SK-N-SH treated with all-trans-retinoic acid at 6 μM for 48 hours (cell line): ENCODE data around the gene DCAF7.

Experiments used
- OSR1 ChIP-seq: fragments of 250-450 bp; sonication (Bioruptor Pico); IDR thresholded peaks from 2 replicates; pipeline ENCODE4 v1.8.0; 2022; ENCODE audit warnings: moderate library complexity, mild to moderate bottlenecking, inconsistent platforms
- SNAI2 ChIP-seq: fragments of 250-450 bp; sonication (Bioruptor Pico); IDR thresholded peaks from 2 replicates; pipeline ENCODE4 v1.5.0; 2020; ENCODE audit warnings: mild to moderate bottlenecking, moderate library complexity
- TOX ChIP-seq: fragments of 250-450 bp; sonication (Bioruptor Pico); IDR thresholded peaks from 2 replicates; pipeline ENCODE4 v1.8.0; 2021; ENCODE audit warnings: mild to moderate bottlenecking, moderate library complexity, borderline replicate concordance
- ZFP3 ChIP-seq: fragments of 250-450 bp; sonication (Bioruptor Pico); IDR thresholded peaks from 2 replicates; pipeline ENCODE4 v1.5.0; 2020; ENCODE audit warnings: mild to moderate bottlenecking, moderate library complexity
- ZFP30 ChIP-seq: fragments of 450-650 bp; formaldehyde crosslinking; IDR thresholded peaks from 2 replicates; pipeline ENCODE4 v1.5.0; 2022; ENCODE audit warnings: mild to moderate bottlenecking, moderate library complexity
- ZNF70 ChIP-seq: fragments of 450-650 bp; formaldehyde crosslinking; IDR thresholded peaks from 2 replicates; pipeline ENCODE4 v1.5.0; 2020; ENCODE audit warnings: mild to moderate bottlenecking, moderate library complexity
- TF ChIP-seq, protein P1 (sequence below): fragments of 250-450 bp; sonication (Bioruptor Pico); IDR thresholded peaks from 2 replicates; pipeline ENCODE4 v1.8.0; 2020; ENCODE audit warnings: mild to moderate bottlenecking, moderate library complexity, borderline replicate concordance
- TF ChIP-seq, protein P2 (sequence below): fragments of 250-450 bp; sonication (Bioruptor Pico); IDR thresholded peaks from 2 replicates; pipeline ENCODE4 v1.5.1; 2021; ENCODE audit warnings: mild to moderate bottlenecking, moderate library complexity
- TF ChIP-seq, protein P3 (sequence below): fragments of 250-450 bp; sonication (Bioruptor Pico); IDR thresholded peaks from 2 replicates; pipeline ENCODE4 v1.5.1; 2020; ENCODE audit warnings: low read depth, mild to moderate bottlenecking, moderate library complexity

DNA sequence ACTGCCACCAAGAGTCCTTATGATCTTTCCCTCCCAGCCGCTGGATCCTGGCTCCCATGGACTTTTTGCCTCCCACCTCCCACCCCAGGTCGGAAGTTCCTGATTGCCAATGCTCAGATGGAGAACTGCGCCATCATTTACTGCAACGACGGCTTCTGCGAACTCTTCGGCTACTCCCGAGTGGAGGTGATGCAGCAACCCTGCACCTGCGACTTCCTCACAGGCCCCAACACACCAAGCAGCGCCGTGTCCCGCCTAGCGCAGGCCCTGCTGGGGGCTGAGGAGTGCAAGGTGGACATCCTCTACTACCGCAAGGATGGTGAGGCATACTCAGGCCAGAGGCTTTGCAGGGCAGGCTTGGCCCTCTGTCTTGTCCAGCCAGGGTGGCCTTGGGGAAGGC lies 26.2 kb upstream of the DCAF7 start:
- TF ChIP-seq ZFP3 (CRISPR knock-in tag) (no peak), ZFP30 (CRISPR knock-in tag) (no peak), TOX (CRISPR knock-in tag) (no peak), SNAI2 (no peak), ZNF70 (no peak), OSR1 (CRISPR knock-in tag) (no peak)
- TF ChIP-seq, protein P1, sequence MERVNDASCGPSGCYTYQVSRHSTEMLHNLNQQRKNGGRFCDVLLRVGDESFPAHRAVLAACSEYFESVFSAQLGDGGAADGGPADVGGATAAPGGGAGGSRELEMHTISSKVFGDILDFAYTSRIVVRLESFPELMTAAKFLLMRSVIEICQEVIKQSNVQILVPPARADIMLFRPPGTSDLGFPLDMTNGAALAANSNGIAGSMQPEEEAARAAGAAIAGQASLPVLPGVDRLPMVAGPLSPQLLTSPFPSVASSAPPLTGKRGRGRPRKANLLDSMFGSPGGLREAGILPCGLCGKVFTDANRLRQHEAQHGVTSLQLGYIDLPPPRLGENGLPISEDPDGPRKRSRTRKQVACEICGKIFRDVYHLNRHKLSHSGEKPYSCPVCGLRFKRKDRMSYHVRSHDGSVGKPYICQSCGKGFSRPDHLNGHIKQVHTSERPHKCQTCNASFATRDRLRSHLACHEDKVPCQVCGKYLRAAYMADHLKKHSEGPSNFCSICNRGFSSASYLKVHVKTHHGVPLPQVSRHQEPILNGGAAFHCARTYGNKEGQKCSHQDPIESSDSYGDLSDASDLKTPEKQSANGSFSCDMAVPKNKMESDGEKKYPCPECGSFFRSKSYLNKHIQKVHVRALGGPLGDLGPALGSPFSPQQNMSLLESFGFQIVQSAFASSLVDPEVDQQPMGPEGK (CRISPR knock-in tag): no peak
- TF ChIP-seq, protein P2, sequence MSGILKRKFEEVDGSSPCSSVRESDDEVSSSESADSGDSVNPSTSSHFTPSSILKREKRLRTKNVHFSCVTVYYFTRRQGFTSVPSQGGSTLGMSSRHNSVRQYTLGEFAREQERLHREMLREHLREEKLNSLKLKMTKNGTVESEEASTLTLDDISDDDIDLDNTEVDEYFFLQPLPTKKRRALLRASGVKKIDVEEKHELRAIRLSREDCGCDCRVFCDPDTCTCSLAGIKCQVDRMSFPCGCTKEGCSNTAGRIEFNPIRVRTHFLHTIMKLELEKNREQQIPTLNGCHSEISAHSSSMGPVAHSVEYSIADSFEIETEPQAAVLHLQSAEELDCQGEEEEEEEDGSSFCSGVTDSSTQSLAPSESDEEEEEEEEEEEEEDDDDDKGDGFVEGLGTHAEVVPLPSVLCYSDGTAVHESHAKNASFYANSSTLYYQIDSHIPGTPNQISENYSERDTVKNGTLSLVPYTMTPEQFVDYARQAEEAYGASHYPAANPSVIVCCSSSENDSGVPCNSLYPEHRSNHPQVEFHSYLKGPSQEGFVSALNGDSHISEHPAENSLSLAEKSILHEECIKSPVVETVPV (CRISPR knock-in tag): no peak
- TF ChIP-seq, protein P3, sequence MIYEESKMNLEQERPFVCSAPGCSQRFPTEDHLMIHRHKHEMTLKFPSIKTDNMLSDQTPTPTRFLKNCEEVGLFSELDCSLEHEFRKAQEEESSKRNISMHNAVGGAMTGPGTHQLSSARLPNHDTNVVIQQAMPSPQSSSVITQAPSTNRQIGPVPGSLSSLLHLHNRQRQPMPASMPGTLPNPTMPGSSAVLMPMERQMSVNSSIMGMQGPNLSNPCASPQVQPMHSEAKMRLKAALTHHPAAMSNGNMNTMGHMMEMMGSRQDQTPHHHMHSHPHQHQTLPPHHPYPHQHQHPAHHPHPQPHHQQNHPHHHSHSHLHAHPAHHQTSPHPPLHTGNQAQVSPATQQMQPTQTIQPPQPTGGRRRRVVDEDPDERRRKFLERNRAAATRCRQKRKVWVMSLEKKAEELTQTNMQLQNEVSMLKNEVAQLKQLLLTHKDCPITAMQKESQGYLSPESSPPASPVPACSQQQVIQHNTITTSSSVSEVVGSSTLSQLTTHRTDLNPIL: no peak
